ENCODE results near the gene ZBTB11.
"Not testable (repeated sequence)": the region's sequence is repeated elsewhere in the genome, so short reads cannot be mapped to it uniquely, and the experiment has no call there.

Gene ZBTB11

GRCh38 chr3:101691685-101692671, 15.0 kb upstream of the ZBTB11 start:
- DNase-seq = not testable (repeated sequence)

- peak; percentile 74 for DNase-seq
Measured at GRCh38 chr3:101690972-101691371, 14.0 kb upstream of the ZBTB11 start.

GRCh38 chr3:101689286-101689685, 12.4 kb upstream of the ZBTB11 start:
- peak; percentile 83 for DNase-seq

DNA sequence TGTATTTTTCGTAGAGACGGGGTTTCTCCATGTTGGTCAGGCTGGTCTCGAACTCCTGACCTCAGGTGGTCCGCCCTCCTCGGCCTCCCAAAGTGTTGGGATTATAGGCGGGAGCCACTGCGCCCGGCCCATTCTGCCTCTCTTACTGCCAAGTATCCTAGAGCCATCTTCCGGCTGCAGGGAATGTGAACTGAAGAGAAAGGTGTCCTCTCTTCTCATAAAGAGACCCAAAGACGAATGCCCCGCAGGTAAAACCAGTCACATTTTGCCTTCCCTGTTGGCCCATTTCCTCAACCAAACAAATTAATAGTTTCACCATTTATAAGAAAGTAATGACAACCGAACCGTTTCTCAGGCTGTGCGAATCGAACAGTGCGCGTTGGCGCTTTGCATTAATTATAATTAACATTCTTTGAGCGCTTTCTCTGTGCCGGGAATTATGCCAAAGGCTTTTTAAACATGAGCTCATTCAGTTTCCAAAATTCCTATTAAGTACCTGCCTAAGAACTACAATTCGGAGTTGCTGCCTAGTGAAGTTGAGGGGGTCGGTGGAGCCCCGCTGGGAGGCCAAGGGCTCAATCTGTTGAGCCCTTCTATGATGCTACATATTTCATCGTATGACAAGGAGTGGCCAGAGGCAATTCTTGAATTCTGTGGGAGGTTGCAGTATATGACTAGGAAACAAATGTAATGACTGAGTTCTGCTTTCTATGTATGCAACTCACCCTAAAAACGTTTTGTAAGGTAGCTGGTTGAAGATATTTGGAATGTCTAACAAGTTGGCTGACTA, 10.4 kb upstream of the ZBTB11 start:
- peak; percentile 88 for DNase-seq

- DNase-seq = peak; percentile 8
Measured at GRCh38 chr3:101685870-101686307, 9.0 kb upstream of the ZBTB11 start.

DNA sequence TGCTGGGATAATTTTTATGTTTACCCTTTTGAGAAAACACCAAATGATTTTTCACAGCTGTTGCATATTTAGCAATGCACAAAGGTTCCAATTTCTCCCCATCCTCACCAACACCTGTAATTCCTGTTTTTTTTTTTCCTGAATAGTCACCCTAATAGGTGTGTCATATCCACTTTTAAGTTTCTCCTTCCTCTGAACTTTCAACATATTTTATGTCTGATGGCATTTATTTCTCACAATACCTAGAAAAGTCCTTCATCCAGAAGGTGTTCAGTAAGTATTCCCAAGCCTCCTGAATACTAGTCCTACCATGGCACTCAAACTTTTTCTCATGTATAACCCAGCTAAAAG, 8.1 kb upstream of the ZBTB11 start:
- DNase-seq = no peak

DNA sequence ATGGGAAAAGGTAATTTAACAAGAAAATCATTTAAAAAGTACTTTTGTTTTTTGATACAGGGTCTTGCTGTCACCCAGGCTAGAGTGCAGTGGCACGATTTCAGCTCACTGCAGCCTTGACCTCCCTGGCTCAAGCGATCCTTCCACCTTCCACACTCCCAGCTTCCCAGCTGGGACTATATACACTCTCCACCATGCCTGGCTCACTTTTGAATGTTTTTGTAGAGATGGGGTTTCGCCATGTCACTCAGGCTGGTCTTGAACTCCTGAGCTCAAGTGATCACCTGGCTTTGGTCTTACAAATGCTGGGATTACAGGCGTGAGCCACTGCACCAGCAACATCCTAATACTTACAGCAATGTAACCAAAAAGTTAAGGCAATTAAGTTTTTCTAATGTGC, 3.5 kb upstream of the ZBTB11 start:
- no peak for DNase-seq

GRCh38 chr3:101678837-101679236, 1.9 kb upstream of the ZBTB11 start:
- DNase-seq = not testable (repeated sequence)

GRCh38 chr3:101677436-101678286, 729 bp upstream of the ZBTB11 start:
- DNase-seq = no peak

GRCh38 chr3:101676216-101676764, 642 bp downstream of the ZBTB11 start:
- DNase-seq = peak; percentile 96

GRCh38 chr3:101675709-101676215, 1.2 kb downstream of the ZBTB11 start:
- no peak for DNase-seq

DNA sequence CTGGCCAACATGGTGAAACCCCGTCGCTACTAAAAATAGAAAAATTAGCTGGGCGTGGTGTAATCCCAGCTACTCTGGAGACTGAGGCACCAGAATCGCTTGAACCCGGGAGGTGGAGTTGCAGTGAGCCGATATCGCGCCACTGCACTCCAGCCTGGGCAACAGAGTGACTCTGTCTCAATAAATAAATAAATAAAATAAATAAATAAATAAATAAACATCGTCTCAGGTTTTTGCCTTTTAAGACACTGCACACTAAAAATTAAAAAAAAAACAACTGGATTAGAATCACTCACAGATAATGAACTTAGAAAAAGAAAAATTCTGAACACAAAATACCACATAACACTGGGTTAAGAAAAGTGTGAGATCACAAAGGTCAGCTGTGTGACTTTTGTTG, 2.4 kb downstream of the ZBTB11 start:
- DNase-seq = no peak

- DNase-seq = no peak
Measured at GRCh38 chr3:101673953-101674352, 3.0 kb downstream of the ZBTB11 start.

DNA sequence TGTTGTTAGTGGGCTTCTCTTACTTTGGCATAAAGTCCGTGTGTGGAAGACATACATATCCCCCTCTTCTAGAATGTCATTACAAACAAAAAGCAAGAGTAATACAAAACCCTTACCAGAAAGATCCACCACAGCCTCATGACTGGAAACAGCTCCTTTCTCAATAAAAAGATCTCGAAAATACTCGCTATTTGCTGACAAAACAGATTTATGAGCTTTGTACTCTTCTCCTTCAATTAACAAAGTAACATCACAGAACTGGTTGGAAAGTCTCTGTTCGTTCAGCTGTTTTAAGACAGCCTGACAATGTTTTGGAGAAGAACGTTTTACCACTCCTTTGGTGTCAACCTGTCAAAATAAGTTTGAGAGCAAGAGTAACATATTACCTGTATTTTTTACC, 5.9 kb downstream of the ZBTB11 start:
- DNase-seq = no peak

GRCh38 chr3:101667844-101668243, 9.1 kb downstream of the ZBTB11 start:
- DNase-seq = no peak

DNA sequence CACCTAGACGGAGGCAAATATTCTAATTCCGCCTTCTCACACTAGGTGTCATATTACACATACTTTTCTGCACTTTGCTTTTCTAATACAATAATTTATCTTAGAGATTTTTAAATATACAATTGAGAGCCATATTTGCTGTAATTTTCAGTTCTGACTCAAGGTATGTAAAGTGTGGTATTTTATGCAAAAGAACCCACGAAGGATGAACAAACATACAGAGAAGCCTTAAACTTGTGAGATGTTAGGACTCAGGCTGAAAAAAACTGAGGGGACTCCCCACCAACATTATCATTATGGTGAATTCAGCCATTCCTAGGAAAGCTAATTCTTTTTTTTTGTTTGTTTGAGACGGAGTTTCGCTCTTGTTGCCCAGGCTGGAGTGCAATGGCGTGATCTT, 9.6 kb downstream of the ZBTB11 start:
- no peak for DNase-seq

DNA sequence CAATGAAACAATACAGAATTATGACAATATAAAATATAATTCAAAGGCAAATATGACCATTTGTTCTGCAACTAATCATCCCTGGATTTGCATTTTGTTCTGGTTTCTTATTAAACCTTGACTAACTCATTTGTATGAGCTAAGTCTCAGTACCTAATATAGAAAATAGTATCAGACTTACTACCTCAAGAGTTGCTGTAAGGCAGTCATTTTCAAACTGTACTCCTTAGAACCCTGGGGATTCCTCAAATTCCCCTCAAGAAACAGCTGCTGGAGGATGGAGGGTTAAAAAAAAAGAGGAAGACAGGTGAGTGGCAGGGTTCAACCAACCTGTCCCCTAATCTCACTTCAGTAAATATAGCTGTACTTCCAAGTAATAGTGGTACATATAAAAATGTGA, 11.1 kb downstream of the ZBTB11 start:
- no peak for DNase-seq

DNA sequence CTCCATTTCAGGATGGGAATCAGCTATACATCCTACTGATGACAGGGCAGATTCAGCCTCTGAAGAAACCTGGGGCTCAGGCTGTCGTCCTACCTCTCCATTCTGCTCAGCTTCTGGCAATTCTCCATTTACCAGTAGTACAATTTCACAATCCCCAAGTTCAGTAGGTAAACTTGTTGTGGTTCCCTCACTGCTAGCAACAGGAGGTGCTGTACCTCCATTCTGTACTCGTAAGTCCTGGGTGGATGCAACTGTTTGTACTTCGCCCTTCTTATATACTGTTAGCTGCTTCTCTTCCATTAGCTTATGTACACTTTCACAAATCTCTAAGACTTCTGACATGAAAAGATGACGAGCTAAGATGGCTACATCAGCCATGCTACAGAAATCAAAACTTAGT, 11.6 kb downstream of the ZBTB11 start:
- no peak for DNase-seq

GRCh38 chr3:101660714-101661113, 16.2 kb downstream of the ZBTB11 start:
- no peak for DNase-seq

DNA sequence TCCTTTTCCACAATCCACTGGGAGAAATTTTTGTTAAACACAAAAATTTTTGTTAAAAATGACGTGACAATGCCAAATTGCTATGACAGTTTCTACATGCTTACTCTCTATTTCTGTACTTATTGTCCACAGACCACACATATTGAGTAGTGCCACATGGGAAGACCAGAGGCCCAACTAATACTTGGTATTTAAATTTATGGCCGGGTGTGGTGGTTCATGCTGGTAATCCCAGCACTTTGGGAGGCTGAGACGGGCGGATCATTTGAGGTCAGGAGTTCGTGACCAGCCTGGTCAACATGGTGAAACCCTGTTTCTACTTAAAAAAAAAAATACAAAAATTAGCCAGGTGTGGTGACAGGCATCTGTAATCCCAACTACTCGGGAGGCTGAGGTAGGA, 20.3 kb downstream of the ZBTB11 start:
- DNase-seq = no peak

DNA sequence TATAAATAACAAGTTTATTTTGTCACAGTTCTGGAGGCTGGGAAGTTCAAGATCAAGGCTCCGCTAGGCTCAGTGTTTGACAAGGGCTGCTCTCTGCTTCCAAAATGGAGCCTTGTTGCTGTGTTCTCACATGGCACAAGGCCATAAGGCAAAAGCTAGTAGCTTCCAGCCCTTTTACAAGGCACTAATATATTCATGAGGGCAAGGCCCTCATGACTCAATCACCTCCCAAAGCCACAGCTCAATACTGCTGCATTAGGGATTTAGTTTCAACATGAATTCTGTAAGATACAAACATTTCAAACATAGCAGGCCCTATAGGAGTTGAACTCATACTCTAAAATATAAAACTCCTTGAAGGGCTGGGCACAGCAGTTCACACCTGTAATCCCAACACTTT, 30.2 kb downstream of the ZBTB11 start:
- DNase-seq = no peak

- no peak for DNase-seq
Measured at GRCh38 chr3:101643861-101644613, 32.9 kb downstream of the ZBTB11 start.

Data from inflammatory macrophage treated with lipopolysaccharide for 4 hours (primary cell).